Coronary artery (tissue), 2 donors: ENCODE measurements around the gene JMJD8.

Experiments used
- DNase-seq: peaks from one replicate; pipeline ENCODE4 v3.0.0-alpha.2; 2017; ENCODE audit warnings: low spot score
- H3K27ac ChIP-seq, 2 donors: fragments of 200-600 bp; sonication (generic); one replicate each; pipeline ENCODE4 v1.5.1; 2016 to 2019
- H3K4me3 ChIP-seq: fragments of 200-600 bp; sonication (generic); 2 replicates; pipeline ENCODE4 v1.5.1; 2016; ENCODE audit warnings: mild to moderate bottlenecking, moderate library complexity
- CTCF ChIP-seq: fragments of 200-600 bp; sonication (generic); IDR thresholded peaks from one replicate; pipeline ENCODE4 v1.5.1; 2019; ENCODE audit warnings: antibody characterized with exemption

JMJD8 gene

GRCh38 chr16:680625-680945 is 3.5 kb downstream of the JMJD8 start:
- Histone ChIP-seq H3K4me3 (peak overlapping the region; percentile 97), H3K27ac (peak overlapping the region; percentile 73 to 98)
- TF ChIP-seq CTCF: no peak
- DNase-seq: no peak

GRCh38 chr16:679814-680624 is 4.1 kb downstream of the JMJD8 start, which contains the start of gene STUB1:
Gene STUB1, plus strand, starts transcription at chr16:680410. Its CDS starts 116 bp downstream, at chr16:680526.
- H3K4me3 ChIP-seq: peak within 1 kb of the TSS; percentile 97
- TF ChIP-seq CTCF: no peak
- H3K27ac ChIP-seq: peak within 1 kb of the TSS; percentile 73 to 98
- peak; percentile 91 for DNase-seq

- Histone ChIP-seq H3K27ac (peak overlapping the region; percentile 49 to 98), H3K4me3 (peak overlapping the region; percentile 97)
- TF ChIP-seq CTCF: no peak
- no peak for DNase-seq
These were observed 5.0 kb downstream of the JMJD8 start for GRCh38 chr16:678858-679813.

- no peak overlapping the region for H3K27ac ChIP-seq
These were observed 5.8 kb downstream of the JMJD8 start for GRCh38 chr16:678209-678857.

GRCh38 chr16:677316-678190 is 6.6 kb downstream of the JMJD8 start:
- Histone ChIP-seq H3K4me3 (no peak overlapping the region), H3K27ac (no peak overlapping the region)
- DNase-seq: no peak
- TF ChIP-seq CTCF: no peak

More at GRCh38 chr16:678209-678857, 5.8 kb downstream of the JMJD8 start:
- TF ChIP-seq CTCF: no peak
- DNase-seq: no peak
- no peak overlapping the region for H3K4me3 ChIP-seq

- no peak for DNase-seq
- no peak overlapping the region for H3K27ac ChIP-seq
- no peak overlapping the region for H3K4me3 ChIP-seq
- TF ChIP-seq CTCF: no peak
These were observed 7.2 kb downstream of the JMJD8 start for GRCh38 chr16:676913-677312.
